ENCODE data around the gene EPG5. TPM values are rescaled to one million over a fixed set of nuclear protein-coding genes. Genes with fewer than 3 reads are reported as not detected.

EPG5 gene
- total RNA-seq, 1 donor from 2014 or later = 29.0 TPM

Other genes with a start within 250 kb of the EPG5 start
- not detected in 2 replicates for gene SLC14A1, start 243.1 kb downstream of the EPG5 start, total RNA-seq
- 0.19 and 0.27 TPM in 2 replicates for gene SIGLEC15, start 141.7 kb downstream of the EPG5 start, total RNA-seq
- 7.2 and 9.1 TPM in 2 replicates for gene PSTPIP2, start 104.9 kb upstream of the EPG5 start, total RNA-seq
- gene ATP5F1A, start 131.0 kb upstream of the EPG5 start, total RNA-seq = 474 and 484 TPM in 2 replicates
- gene HAUS1, start 137.1 kb upstream of the EPG5 start, total RNA-seq = 23.5 and 23.9 TPM in 2 replicates